Measurements from ENCODE around the gene ALPP. TPM values are rescaled to one million over a fixed set of nuclear protein-coding genes. Genes with fewer than 3 reads are reported as not detected.

ALPP gene
- total RNA-seq, 1 experiment from 2014 or later, result 0.20 TPM

- H3K36me3 Mint-ChIP-seq, result peaks cover 17% of the 10 kb centered on the region
- H3K27me3 Mint-ChIP-seq (ENCODE audit: low read depth), result peaks cover 60% of the 10 kb centered on the region
- H3K4me3 Mint-ChIP-seq, result no peak overlapping the region
- peaks cover 15% of the 10 kb centered on the region for H3K9me3 Mint-ChIP-seq
- CTCF ChIA-PET, result interaction anchor here (1.3 kb wide), 1 partner anchor 15 kb away, joined by 4 read pairs; no protein-coding TSS in a partner anchor
- ATAC-seq (no peak), DNase-seq (ENCODE audit: low spot score) (peak; percentile 3)
- no peak overlapping the region for H3K27ac Mint-ChIP-seq
- H3K4me1 Mint-ChIP-seq, result no peaks in the 10 kb centered on the region
- POLR2A ChIA-PET, result no interaction called here
- TF ChIP-seq ZNF317 (CRISPR knock-in tag; IDR thresholded peaks at IDR 0.05; ENCODE audit: borderline replicate concordance, low read depth) (no peak), IRF2 (CRISPR knock-in tag; IDR thresholded peaks at IDR 0.05; ENCODE audit: borderline replicate concordance, low read depth) (no peak), ZNF425 (CRISPR knock-in tag; conservative IDR thresholded peaks at IDR 0.05) (no peak), NR3C1 (CRISPR knock-in tag; conservative IDR thresholded peaks at IDR 0.05; ENCODE audit: low read depth) (no peak), GTF2I (CRISPR knock-in tag; conservative IDR thresholded peaks at IDR 0.05) (no peak), FOXP4 (CRISPR knock-in tag; IDR thresholded peaks at IDR 0.05) (no peak), ZNF121 (CRISPR knock-in tag; IDR thresholded peaks at IDR 0.05) (no peak), JUN (CRISPR knock-in tag; IDR thresholded peaks at IDR 0.05) (no peak), GABPB1 (CRISPR knock-in tag; IDR thresholded peaks at IDR 0.05) (no peak), ZNF396 (CRISPR knock-in tag; IDR thresholded peaks at IDR 0.05; ENCODE audit: borderline replicate concordance) (no peak), ARID4B (CRISPR knock-in tag; IDR thresholded peaks at IDR 0.05; ENCODE audit: borderline replicate concordance) (no peak), FOXK1 (CRISPR knock-in tag; IDR thresholded peaks at IDR 0.05) (no peak), AFF4 (CRISPR knock-in tag; IDR thresholded peaks at IDR 0.05; ENCODE audit: borderline replicate concordance) (no peak), NR1H2 (CRISPR knock-in tag; IDR thresholded peaks at IDR 0.05) (no peak), MLX (CRISPR knock-in tag; IDR thresholded peaks at IDR 0.05) (no peak), FOXP1 (CRISPR knock-in tag; IDR thresholded peaks at IDR 0.05; ENCODE audit: borderline replicate concordance) (no peak), ZSCAN18 (CRISPR knock-in tag; IDR thresholded peaks at IDR 0.05) (no peak), ZNF532 (CRISPR knock-in tag; IDR thresholded peaks at IDR 0.05; ENCODE audit: borderline replicate concordance) (no peak), TEAD1 (CRISPR knock-in tag; IDR thresholded peaks at IDR 0.05) (no peak)
These were observed 24.5 kb upstream of the ALPP start for GRCh38 chr2:232354069-232354468.
